WTC11 (cell line): ENCODE measurements around the gene SPPL2B. TPM values are rescaled to one million over a fixed set of nuclear protein-coding genes. Genes with fewer than 3 reads are reported as not detected.

Experiments
- ATAC-seq: fragments of 200-7000 bp; cut with Tn5 transposase; 2 replicates; pipeline ENCODE4 v1.10.0; 2021; ENCODE audit warnings: mild to moderate bottlenecking, moderate library complexity
- CTCF ChIA-PET: fragments of 300-600 bp; sonication (Branson Sonifier 250); formaldehyde crosslinking; loops from one replicate; lab custom pipeline; 2021; ENCODE audit warnings: antibody characterized with exemption; lab: Charles Lee
- POLR2A ChIA-PET: fragments of 350-600 bp; sonication (Branson Sonifier 250); formaldehyde crosslinking; loops from one replicate; lab custom pipeline; 2021; ENCODE audit warnings: antibody characterized with exemption; lab: Charles Lee
- DNase-seq: peaks from one replicate; pipeline ENCODE4 v3.0.0; 2021; ENCODE audit warnings: low spot score
- H3K27ac Mint-ChIP-seq: 2 replicates; pipeline ENCODE4 v1.8.0; 2021; ENCODE audit warnings: mixed read lengths
- H3K27me3 Mint-ChIP-seq: 2 replicates; pipeline ENCODE4 v1.8.0; 2021; ENCODE audit warnings: low read depth, mild to moderate bottlenecking, moderate library complexity, mixed read lengths
- H3K36me3 Mint-ChIP-seq: 2 replicates; pipeline ENCODE4 v1.8.0; 2021; ENCODE audit warnings: mixed read lengths
- H3K4me1 Mint-ChIP-seq: 2 replicates; pipeline ENCODE4 v1.8.0; 2022; ENCODE audit warnings: mixed read lengths
- H3K4me3 Mint-ChIP-seq: 2 replicates; pipeline ENCODE4 v1.8.0; 2021; ENCODE audit warnings: mild to moderate bottlenecking, moderate library complexity, mixed read lengths
- H3K9me3 Mint-ChIP-seq: 2 replicates; pipeline ENCODE4 v1.8.0; 2021; ENCODE audit warnings: mixed read lengths
- CBFB ChIP-seq: sonication (generic); formaldehyde crosslinking; IDR thresholded peaks from 2 replicates; pipeline ENCODE4 v1.8.1; 2022; ENCODE audit warnings: mild to moderate bottlenecking, low read depth, missing genetic modification reagents
- CREB1 ChIP-seq: sonication (generic); formaldehyde crosslinking; IDR thresholded peaks from 2 replicates; pipeline ENCODE4 v1.8.0; 2023; ENCODE audit warnings: mild to moderate bottlenecking, missing genetic modification reagents
- EMX1 ChIP-seq: fragments of 250-450 bp; sonication (Bioruptor Pico); IDR thresholded peaks from 2 replicates; pipeline ENCODE4 v1.8.0; 2021; ENCODE audit warnings: mild to moderate bottlenecking
- FOXK1 ChIP-seq: sonication (generic); formaldehyde crosslinking; IDR thresholded peaks from 2 replicates; pipeline ENCODE4 v1.8.0; 2022; ENCODE audit warnings: mild to moderate bottlenecking, moderate library complexity, missing genetic modification reagents
- FOXP1 ChIP-seq: sonication (generic); formaldehyde crosslinking; IDR thresholded peaks from 2 replicates; pipeline ENCODE4 v1.8.0; 2022; ENCODE audit warnings: missing genetic modification reagents, mild to moderate bottlenecking, moderate library complexity, borderline replicate concordance
- GRHL2 ChIP-seq: fragments of 250-450 bp; sonication (Bioruptor Pico); IDR thresholded peaks from 2 replicates; pipeline ENCODE4 v1.8.0; 2022; ENCODE audit warnings: mild to moderate bottlenecking, moderate library complexity; ENCODE audit not compliant: insufficient replicate concordance, severe bottlenecking
- NR2C2 ChIP-seq: sonication (generic); formaldehyde crosslinking; IDR thresholded peaks from 2 replicates; pipeline ENCODE4 v1.8.0; 2022; ENCODE audit warnings: mild to moderate bottlenecking, missing genetic modification reagents
- PRRX2 ChIP-seq: fragments of 250-450 bp; sonication (Bioruptor Pico); IDR thresholded peaks from 2 replicates; pipeline ENCODE4 v1.8.0; 2021; ENCODE audit warnings: mild to moderate bottlenecking
- RELA ChIP-seq: sonication (generic); formaldehyde crosslinking; IDR thresholded peaks from 2 replicates; pipeline ENCODE4 v1.8.1; 2022; ENCODE audit warnings: missing genetic modification reagents, mild to moderate bottlenecking, borderline replicate concordance
- SMAD4 ChIP-seq: sonication (generic); formaldehyde crosslinking; IDR thresholded peaks from 2 replicates; pipeline ENCODE4 v1.8.0; 2022; ENCODE audit warnings: mild to moderate bottlenecking, missing genetic modification reagents
- TCF7 ChIP-seq: sonication (generic); formaldehyde crosslinking; IDR thresholded peaks from 2 replicates; pipeline ENCODE4 v1.8.0; 2022; ENCODE audit warnings: mild to moderate bottlenecking, low read depth, missing genetic modification reagents, moderate library complexity
- TEAD4 ChIP-seq: sonication (generic); formaldehyde crosslinking; IDR thresholded peaks from 2 replicates; pipeline ENCODE4 v1.8.0; 2022; ENCODE audit warnings: mild to moderate bottlenecking, missing genetic modification reagents
- TP53 ChIP-seq: sonication (generic); formaldehyde crosslinking; IDR thresholded peaks from 2 replicates; pipeline ENCODE4 v1.8.1; 2023; ENCODE audit warnings: mild to moderate bottlenecking, missing genetic modification reagents
- ZBTB21 ChIP-seq: sonication (generic); formaldehyde crosslinking; IDR thresholded peaks from 2 replicates; pipeline ENCODE4 v1.8.1; 2023; ENCODE audit warnings: mild to moderate bottlenecking, missing genetic modification reagents, borderline replicate concordance
- ZNF121 ChIP-seq: sonication (generic); formaldehyde crosslinking; IDR thresholded peaks from 2 replicates; pipeline ENCODE4 v1.8.0; 2023; ENCODE audit warnings: missing genetic modification reagents
- ZNF416 ChIP-seq: fragments of 250-450 bp; sonication (Bioruptor Pico); IDR thresholded peaks from 2 replicates; pipeline ENCODE4 v1.9.0; 2021; ENCODE audit warnings: mild to moderate bottlenecking, inconsistent platforms
- total RNA-seq: library from RNA; stranded (reverse); gene quantifications from 3 replicates; pipeline ENCODE4 v1.2.3, GENCODE V29; 2021
- TF ChIP-seq, protein P1 (sequence below): sonication (generic); formaldehyde crosslinking; IDR thresholded peaks from 2 replicates; pipeline ENCODE4 v1.8.1; 2023; ENCODE audit warnings: mild to moderate bottlenecking, missing genetic modification reagents, moderate library complexity
- TF ChIP-seq, protein P2 (sequence below): sonication (generic); formaldehyde crosslinking; IDR thresholded peaks from 2 replicates; pipeline ENCODE4 v1.8.1; 2022; ENCODE audit warnings: missing genetic modification reagents, borderline replicate concordance
- TF ChIP-seq, protein P3 (sequence below): fragments of 250-450 bp; sonication (Bioruptor Pico); IDR thresholded peaks from 2 replicates; pipeline ENCODE4 v1.9.0; 2021; ENCODE audit warnings: moderate library complexity, mild to moderate bottlenecking, inconsistent platforms, borderline replicate concordance
- TF ChIP-seq, protein P4 (sequence below): sonication (generic); formaldehyde crosslinking; IDR thresholded peaks from 2 replicates; pipeline ENCODE4 v1.8.1; 2022; ENCODE audit warnings: mild to moderate bottlenecking, missing genetic modification reagents, moderate library complexity, borderline replicate concordance
- TF ChIP-seq, protein P5 (sequence below): sonication (generic); formaldehyde crosslinking; IDR thresholded peaks from 2 replicates; pipeline ENCODE4 v1.8.1; 2023; ENCODE audit warnings: mild to moderate bottlenecking, moderate library complexity, missing genetic modification reagents
- TF ChIP-seq, protein P6 (sequence below): sonication (generic); formaldehyde crosslinking; IDR thresholded peaks from 2 replicates; pipeline ENCODE4 v1.8.1; 2022; ENCODE audit warnings: low read depth, mild to moderate bottlenecking, moderate library complexity, missing genetic modification reagents, borderline replicate concordance
- TF ChIP-seq, protein P7 (sequence below): sonication (generic); formaldehyde crosslinking; IDR thresholded peaks from 2 replicates; pipeline ENCODE4 v1.8.1; 2022; ENCODE audit warnings: mild to moderate bottlenecking, moderate library complexity, missing genetic modification reagents

Gene SPPL2B
- total RNA-seq, 1 experiment from 2014 or later, result 117 TPM

DNA sequence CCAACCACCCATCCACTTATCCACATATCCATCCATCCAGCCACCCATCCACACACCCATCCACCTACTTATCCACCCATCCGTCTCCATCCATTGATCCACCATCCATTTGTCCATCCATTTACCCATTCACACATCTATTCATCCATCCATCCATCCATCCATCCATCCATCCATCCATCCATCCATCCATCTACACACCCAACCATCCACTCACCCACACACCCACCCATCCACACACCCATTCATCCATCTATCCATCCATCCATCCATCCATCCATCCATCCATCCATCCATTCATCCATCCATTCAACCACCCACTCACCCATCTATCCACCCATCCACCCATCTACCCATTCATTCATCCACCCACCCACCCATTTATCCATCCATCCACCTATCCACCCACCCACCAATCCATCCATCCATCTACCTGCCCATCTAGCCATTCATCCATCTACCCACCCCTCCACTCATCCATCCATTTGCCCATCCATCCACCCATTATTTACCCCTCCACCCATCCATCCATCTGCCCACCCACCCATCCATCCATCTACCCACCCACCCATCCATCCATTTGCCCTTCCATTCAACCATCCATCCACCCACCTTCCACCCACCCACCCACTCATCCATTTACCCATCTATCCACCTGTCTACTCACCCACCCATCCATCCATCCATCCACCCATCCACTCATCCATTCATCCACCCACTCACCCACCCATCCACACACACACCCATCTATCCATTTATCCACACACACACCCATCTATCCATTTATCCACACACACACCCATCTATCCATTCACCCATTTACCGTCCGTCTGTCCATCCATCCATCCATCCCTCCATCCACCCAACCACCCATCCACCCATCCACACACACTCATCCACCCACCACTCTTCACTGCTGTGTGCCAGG lies 29.1 kb downstream of the SPPL2B start:
- Mint-ChIP-seq H3K4me3 (no peak overlapping the region), H3K9me3 (no peaks in the 10 kb centered on the region), H3K36me3 (no peaks in the 10 kb centered on the region), H3K4me1 (peaks cover 5% of the 10 kb centered on the region), H3K27me3 (peaks cover 11% of the 10 kb centered on the region), H3K27ac (no peak overlapping the region)
- no peak for DNase-seq
- ChIA-PET POLR2A (no interaction called here), CTCF (no interaction called here)
- TF ChIP-seq FOXP1 (CRISPR knock-in tag) (no peak), NR2C2 (CRISPR knock-in tag) (no peak), EMX1 (CRISPR knock-in tag) (no peak), CBFB (CRISPR knock-in tag) (no peak), ZNF416 (CRISPR knock-in tag) (no peak), ZBTB21 (no peak), PRRX2 (CRISPR knock-in tag) (no peak), FOXK1 (CRISPR knock-in tag) (no peak), CREB1 (CRISPR knock-in tag) (no peak)
- TF ChIP-seq, protein P1, sequence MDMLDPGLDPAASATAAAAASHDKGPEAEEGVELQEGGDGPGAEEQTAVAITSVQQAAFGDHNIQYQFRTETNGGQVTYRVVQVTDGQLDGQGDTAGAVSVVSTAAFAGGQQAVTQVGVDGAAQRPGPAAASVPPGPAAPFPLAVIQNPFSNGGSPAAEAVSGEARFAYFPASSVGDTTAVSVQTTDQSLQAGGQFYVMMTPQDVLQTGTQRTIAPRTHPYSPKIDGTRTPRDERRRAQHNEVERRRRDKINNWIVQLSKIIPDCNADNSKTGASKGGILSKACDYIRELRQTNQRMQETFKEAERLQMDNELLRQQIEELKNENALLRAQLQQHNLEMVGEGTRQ (CRISPR knock-in tag), result no peak
- TF ChIP-seq, protein P2, sequence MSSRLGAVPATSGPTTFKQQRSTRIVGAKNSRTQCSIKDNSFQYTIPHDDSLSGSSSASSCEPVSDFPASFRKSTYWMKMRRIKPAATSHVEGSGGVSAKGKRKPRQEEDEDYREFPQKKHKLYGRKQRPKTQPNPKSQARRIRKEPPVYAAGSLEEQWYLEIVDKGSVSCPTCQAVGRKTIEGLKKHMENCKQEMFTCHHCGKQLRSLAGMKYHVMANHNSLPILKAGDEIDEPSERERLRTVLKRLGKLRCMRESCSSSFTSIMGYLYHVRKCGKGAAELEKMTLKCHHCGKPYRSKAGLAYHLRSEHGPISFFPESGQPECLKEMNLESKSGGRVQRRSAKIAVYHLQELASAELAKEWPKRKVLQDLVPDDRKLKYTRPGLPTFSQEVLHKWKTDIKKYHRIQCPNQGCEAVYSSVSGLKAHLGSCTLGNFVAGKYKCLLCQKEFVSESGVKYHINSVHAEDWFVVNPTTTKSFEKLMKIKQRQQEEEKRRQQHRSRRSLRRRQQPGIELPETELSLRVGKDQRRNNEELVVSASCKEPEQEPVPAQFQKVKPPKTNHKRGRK (CRISPR knock-in tag), result no peak
- ATAC-seq, result no peak

DNA sequence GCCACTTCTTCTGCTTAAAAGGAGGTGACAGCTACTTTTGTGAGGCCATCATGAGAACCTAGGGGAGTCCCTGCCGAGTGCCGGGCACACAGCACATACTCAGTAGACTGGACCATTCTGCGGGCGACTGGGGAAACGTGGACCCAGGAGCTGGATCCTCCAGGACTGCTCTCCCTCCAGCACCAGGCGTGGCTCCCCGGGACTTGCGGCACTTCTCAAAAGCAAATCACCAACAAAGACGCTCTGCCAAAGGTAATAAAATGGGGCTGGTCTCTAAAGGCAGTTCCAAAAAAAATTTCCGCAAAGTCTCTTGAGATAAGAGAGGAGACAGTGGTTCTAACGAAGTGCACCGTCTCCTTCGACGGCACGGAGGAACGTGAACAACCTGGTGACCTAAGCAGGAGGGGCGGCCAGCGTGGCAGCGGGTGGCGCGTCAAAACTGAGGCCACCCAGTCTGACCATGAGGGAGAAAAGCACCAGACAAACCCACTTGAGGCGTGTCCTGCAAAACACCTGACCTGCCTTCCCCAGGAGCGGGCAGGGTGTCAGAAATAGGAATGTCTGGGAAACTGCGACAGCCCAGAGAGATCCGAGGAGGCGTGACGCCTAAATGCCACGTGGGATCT lies 30.2 kb downstream of the SPPL2B start:
- ATAC-seq, result no peak
- H3K9me3 Mint-ChIP-seq, result no peaks in the 10 kb centered on the region
- H3K27me3 Mint-ChIP-seq, result peaks cover 11% of the 10 kb centered on the region
- no peak for DNase-seq
- H3K4me3 Mint-ChIP-seq, result no peak overlapping the region
- POLR2A ChIA-PET, result no interaction called here
- peaks cover 5% of the 10 kb centered on the region for H3K4me1 Mint-ChIP-seq
- H3K27ac Mint-ChIP-seq, result no peak overlapping the region
- CTCF ChIA-PET, result no interaction called here
- H3K36me3 Mint-ChIP-seq, result no peaks in the 10 kb centered on the region
- TF ChIP-seq, protein P3, sequence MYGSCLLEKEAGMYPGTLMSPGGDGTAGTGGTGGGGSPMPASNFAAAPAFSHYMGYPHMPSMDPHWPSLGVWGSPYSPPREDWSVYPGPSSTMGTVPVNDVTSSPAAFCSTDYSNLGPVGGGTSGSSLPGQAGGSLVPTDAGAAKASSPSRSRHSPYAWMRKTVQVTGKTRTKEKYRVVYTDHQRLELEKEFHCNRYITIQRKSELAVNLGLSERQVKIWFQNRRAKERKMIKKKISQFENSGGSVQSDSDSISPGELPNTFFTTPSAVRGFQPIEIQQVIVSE, result no peak
- TF ChIP-seq, protein P4, sequence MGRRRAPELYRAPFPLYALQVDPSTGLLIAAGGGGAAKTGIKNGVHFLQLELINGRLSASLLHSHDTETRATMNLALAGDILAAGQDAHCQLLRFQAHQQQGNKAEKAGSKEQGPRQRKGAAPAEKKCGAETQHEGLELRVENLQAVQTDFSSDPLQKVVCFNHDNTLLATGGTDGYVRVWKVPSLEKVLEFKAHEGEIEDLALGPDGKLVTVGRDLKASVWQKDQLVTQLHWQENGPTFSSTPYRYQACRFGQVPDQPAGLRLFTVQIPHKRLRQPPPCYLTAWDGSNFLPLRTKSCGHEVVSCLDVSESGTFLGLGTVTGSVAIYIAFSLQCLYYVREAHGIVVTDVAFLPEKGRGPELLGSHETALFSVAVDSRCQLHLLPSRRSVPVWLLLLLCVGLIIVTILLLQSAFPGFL (CRISPR knock-in tag), result no peak
- no peak for TF ChIP-seq SMAD4
- TF ChIP-seq TEAD4 (CRISPR knock-in tag), result no peak
- TF ChIP-seq, protein P5, sequence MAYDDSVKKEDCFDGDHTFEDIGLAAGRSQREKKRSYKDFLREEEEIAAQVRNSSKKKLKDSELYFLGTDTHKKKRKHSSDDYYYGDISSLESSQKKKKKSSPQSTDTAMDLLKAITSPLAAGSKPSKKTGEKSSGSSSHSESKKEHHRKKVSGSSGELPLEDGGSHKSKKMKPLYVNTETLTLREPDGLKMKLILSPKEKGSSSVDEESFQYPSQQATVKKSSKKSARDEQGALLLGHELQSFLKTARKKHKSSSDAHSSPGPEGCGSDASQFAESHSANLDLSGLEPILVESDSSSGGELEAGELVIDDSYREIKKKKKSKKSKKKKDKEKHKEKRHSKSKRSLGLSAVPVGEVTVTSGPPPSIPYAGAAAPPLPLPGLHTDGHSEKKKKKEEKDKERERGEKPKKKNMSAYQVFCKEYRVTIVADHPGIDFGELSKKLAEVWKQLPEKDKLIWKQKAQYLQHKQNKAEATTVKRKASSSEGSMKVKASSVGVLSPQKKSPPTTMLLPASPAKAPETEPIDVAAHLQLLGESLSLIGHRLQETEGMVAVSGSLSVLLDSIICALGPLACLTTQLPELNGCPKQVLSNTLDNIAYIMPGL, result no peak
- TF ChIP-seq, protein P6, sequence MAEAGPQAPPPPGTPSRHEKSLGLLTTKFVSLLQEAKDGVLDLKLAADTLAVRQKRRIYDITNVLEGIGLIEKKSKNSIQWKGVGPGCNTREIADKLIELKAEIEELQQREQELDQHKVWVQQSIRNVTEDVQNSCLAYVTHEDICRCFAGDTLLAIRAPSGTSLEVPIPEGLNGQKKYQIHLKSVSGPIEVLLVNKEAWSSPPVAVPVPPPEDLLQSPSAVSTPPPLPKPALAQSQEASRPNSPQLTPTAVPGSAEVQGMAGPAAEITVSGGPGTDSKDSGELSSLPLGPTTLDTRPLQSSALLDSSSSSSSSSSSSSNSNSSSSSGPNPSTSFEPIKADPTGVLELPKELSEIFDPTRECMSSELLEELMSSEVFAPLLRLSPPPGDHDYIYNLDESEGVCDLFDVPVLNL, result no peak
- TF ChIP-seq TCF7, result no peak
- TF ChIP-seq, protein P7, sequence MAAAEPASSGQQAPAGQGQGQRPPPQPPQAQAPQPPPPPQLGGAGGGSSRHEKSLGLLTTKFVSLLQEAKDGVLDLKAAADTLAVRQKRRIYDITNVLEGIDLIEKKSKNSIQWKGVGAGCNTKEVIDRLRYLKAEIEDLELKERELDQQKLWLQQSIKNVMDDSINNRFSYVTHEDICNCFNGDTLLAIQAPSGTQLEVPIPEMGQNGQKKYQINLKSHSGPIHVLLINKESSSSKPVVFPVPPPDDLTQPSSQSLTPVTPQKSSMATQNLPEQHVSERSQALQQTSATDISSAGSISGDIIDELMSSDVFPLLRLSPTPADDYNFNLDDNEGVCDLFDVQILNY, result no peak
- TF ChIP-seq TP53 (CRISPR knock-in tag), result no peak
- no peak for TF ChIP-seq ZNF121
- TF ChIP-seq RELA (CRISPR knock-in tag), result no peak
- TF ChIP-seq GRHL2, result no peak
